ENCODE results near the gene PDE11A.
"Not testable (repeated sequence)": the region's sequence is repeated elsewhere in the genome, so short reads cannot be mapped to it uniquely, and the experiment has no call there.

Gene PDE11A

GRCh38 chr2:178072383-178073301, at the start of gene PDE11A:
PDE11A (minus strand) TSS chr2:178072777; CDS start chr2:178072437, 340 bp downstream.
- in situ Hi-C loops (cut with MboI; ENCODE audit: low sequenced_read_pairs), result no loop called here

- in situ Hi-C loops (cut with MboI; ENCODE audit: low sequenced_read_pairs), result no loop called here
Measured at GRCh38 chr2:178119179-178119922, 46.8 kb upstream of the PDE11A start.

- in situ Hi-C loops (cut with MboI; ENCODE audit: low sequenced_read_pairs), result no loop called here
Measured at GRCh38 chr2:178117725-178118124, 45.1 kb upstream of the PDE11A start.

- in situ Hi-C loops (cut with MboI; ENCODE audit: low sequenced_read_pairs), result no loop called here
Measured at GRCh38 chr2:178115271-178115670, 42.7 kb upstream of the PDE11A start.

GRCh38 chr2:178114462-178114861, 41.9 kb upstream of the PDE11A start:
- in situ Hi-C loops (cut with MboI; ENCODE audit: low sequenced_read_pairs), result no loop called here

- in situ Hi-C loops (cut with MboI; ENCODE audit: low sequenced_read_pairs), result no loop called here
Measured at GRCh38 chr2:178112202-178113152, 39.9 kb upstream of the PDE11A start, which contains the start of gene RBM45. RBM45 (plus strand) TSS chr2:178112437; CDS start chr2:178112547, 110 bp downstream.

GRCh38 chr2:178111743-178112142, 39.2 kb upstream of the PDE11A start:
- in situ Hi-C loops (cut with MboI; ENCODE audit: low sequenced_read_pairs), result no loop called here

- in situ Hi-C loops (cut with MboI; ENCODE audit: low sequenced_read_pairs), result no loop called here
Measured at GRCh38 chr2:178110681-178111080, 38.1 kb upstream of the PDE11A start.

- in situ Hi-C loops (cut with MboI; ENCODE audit: low sequenced_read_pairs), result no loop called here
Measured at GRCh38 chr2:178109813-178110212, 37.2 kb upstream of the PDE11A start.

GRCh38 chr2:178108176-178108575, 35.6 kb upstream of the PDE11A start:
- in situ Hi-C loops (cut with MboI; ENCODE audit: low sequenced_read_pairs), result no loop called here

- in situ Hi-C loops (cut with MboI; ENCODE audit: low sequenced_read_pairs), result no loop called here
Measured at GRCh38 chr2:178106053-178106452, 33.5 kb upstream of the PDE11A start.

GRCh38 chr2:178105566-178105965, 33.0 kb upstream of the PDE11A start:
- in situ Hi-C loops (cut with MboI; ENCODE audit: low sequenced_read_pairs), result no loop called here

GRCh38 chr2:178101321-178102079, 28.9 kb upstream of the PDE11A start:
- in situ Hi-C loops (cut with MboI; ENCODE audit: low sequenced_read_pairs), result no loop called here

GRCh38 chr2:178093471-178093870, 20.9 kb upstream of the PDE11A start:
- in situ Hi-C loops (cut with MboI; ENCODE audit: low sequenced_read_pairs), result no loop called here

GRCh38 chr2:178088774-178089270, 16.2 kb upstream of the PDE11A start:
- in situ Hi-C loops (cut with MboI; ENCODE audit: low sequenced_read_pairs), result no loop called here

- in situ Hi-C loops (cut with MboI; ENCODE audit: low sequenced_read_pairs), result no loop called here
Measured at GRCh38 chr2:178084273-178084672, 11.7 kb upstream of the PDE11A start.

GRCh38 chr2:178082408-178083045, 9.9 kb upstream of the PDE11A start:
- in situ Hi-C loops (cut with MboI; ENCODE audit: low sequenced_read_pairs), result no loop called here

GRCh38 chr2:178079279-178079678, 6.7 kb upstream of the PDE11A start:
- in situ Hi-C loops (cut with MboI; ENCODE audit: low sequenced_read_pairs), result not testable (repeated sequence)

GRCh38 chr2:178076130-178076529, 3.6 kb upstream of the PDE11A start:
- in situ Hi-C loops (cut with MboI; ENCODE audit: low sequenced_read_pairs), result no loop called here
